ENCODE measurements around the gene EDC4.

EDC4 gene

DNA sequence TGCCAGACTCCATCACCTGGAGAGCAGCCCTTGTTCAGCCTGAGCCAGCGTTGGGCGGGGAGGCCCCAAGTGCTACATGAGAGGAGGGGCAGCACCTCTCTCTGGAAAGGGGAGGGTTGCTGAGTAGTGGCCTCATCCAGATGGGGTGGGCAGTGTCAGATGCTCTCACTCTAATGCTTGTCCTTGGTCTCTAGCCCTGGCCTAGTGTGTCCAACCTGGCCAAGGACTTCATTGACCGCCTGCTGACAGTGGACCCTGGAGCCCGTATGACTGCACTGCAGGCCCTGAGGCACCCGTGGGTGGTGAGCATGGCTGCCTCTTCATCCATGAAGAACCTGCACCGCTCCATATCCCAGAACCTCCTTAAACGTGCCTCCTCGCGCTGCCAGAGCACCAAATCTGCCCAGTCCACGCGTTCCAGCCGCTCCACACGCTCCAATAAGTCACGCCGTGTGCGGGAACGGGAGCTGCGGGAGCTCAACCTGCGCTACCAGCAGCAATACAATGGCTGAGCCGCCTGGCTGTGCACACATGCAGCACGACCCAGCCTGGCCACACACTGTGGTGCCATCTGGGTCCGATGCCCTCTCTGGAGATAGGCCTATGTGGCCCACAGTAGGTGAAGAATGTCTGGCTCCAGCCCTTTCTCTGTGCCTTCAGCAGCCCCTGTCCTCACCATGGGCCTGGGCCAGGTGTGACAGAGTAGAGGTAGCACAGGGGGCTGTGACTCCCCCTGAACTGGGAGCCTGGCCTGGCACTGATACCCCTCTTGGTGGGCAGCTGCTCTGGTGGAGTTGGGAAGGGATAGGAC, 54.5 kb downstream of the EDC4 start:
- DNase-seq (ENCODE audit: insufficient read length, low spot score), result no peak
- no peak for FAIRE-seq

DNA sequence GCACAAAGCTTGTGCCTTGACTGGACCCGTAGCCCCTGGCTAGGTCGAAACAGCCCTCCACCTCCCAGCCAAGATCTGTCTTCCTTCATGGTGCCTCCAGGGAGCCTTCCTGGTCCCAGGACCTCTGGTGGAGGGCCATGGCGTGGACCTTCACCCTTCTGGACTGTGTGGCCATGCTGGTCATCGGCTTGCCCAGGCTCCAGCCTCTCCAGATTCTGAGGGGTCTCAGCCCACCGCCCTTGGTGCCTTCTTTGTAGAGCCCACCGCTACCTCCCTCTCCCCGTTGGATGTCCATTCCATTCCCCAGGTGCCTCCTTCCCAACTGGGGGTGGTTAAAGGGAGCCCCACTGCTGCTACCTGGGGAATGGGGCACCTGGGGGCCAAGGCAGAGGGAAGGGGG, 55.3 kb downstream of the EDC4 start:
- no peak for FAIRE-seq
- no peak for DNase-seq (ENCODE audit: insufficient read length, low spot score)

DNA sequence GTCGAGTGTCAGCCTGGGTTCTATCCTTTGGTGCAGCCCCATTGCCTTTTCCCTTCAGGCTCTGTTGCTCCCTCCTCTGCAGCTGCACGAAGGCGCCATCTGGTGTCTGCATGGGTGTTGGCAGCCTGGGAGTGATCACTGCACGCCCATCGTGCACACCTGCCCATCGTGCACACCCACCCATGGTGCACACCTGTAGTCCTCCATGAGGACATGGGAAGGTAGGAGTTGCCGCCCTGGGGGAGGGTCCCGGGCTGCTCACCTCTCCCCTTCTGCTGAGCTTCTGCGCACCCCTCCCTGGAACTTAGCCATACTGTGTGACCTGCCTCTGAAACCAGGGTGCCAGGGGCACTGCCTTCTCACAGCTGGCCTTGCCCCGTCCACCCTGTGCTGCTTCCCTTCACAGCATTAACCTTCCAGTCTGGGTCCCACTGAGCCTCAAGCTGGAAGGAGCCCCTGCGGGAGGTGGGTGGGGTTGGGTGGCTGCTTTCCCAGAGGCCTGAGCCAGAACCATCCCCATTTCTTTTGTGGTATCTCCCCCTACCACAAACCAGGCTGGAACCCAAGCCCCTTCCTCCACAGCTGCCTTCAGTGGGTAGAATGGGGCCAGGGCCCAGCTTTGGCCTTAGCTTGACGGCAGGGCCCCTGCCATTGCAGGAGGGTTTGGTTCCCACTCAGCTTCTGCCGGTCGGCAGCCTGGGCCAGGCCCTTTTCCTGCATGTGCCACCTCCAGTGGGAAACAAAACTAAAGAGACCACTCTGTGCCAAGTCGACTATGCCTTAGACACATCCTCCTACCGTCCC, 55.9 kb downstream of the EDC4 start:
- DNase-seq (ENCODE audit: insufficient read length, low spot score) (peak; percentile 82), FAIRE-seq (peak; percentile 98)

DNA sequence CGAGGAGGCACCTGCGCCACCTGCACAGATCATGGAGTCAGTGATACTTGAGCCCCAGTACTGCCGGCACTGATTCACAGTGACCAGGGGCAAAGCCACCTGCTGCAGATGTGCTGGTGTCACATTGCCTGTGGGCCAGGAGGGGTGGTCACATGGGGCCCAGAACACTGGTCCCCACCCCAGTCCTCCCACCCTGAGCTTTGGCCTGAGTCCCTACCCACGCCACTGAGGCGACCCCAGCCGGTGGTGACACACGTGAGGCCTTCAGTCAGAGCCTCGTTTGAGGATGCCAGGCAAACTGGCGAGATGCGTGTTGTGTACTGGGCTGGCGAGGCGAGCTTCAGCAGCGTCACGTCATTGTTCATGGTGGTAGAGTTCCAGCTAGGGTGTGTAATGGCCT, 57.3 kb downstream of the EDC4 start:
- DNase-seq (ENCODE audit: insufficient read length, low spot score) (no peak), FAIRE-seq (no peak)

DNA sequence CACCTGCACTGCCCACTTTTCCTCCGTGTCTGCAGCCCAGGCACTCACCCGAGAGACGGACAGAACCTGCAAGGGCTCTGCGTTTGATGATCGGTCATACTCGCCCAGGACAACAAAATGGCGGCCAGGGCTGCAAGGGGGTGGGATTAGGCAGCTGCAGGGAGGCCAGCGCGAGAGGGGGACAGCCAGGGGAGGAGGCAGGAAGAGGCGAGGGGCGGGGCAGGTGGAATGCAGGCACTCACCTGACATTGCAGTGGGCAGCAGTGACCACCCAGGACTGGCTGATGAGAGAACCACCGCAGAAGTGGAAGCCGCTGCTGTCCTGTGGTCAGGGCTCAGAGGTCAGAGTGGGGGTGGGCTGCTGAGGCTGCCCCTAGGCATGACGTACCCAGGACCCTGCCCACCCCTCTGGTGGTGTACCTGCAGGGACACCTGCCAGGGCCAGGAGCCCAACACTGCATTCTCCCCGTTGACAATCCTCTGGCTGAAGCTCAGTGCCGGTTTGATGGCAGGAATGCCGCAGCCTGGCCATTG, 57.9 kb downstream of the EDC4 start:
- DNase-seq (ENCODE audit: insufficient read length, low spot score) (no peak), FAIRE-seq (no peak)
